NB4 (cell line): Measurements from ENCODE around the gene NCK2.
A peak's percentile ranks its signal among the peaks of the same experiment; 100 is the strongest.

Experiments
- DNase-seq: peaks from one replicate; pipeline ENCODE4 v3.0.0; 2010; ENCODE audit warnings: low read depth
- H3K4me3 ChIP-seq: one replicate; pipeline ENCODE4 v1.5.1; 2011; ENCODE audit warnings: mild to moderate bottlenecking, low read depth, low read length, moderate library complexity
- CTCF ChIP-seq: IDR thresholded peaks from one replicate; pipeline ENCODE4 v1.5.1; 2012; ENCODE audit warnings: low read depth, low read length
- MAX ChIP-seq: IDR thresholded peaks from 2 replicates; pipeline ENCODE4 v1.6.1; 2011; ENCODE audit warnings: low read depth, low read length
- MYC ChIP-seq: IDR thresholded peaks from 2 replicates; pipeline ENCODE4 v1.6.1; 2011; ENCODE audit warnings: low read depth, low read length
- POLR2A ChIP-seq: IDR thresholded peaks from 2 replicates; pipeline ENCODE4 v1.6.1; 2011; ENCODE audit warnings: mild to moderate bottlenecking; ENCODE audit not compliant: insufficient read length; ENCODE audit errors: extremely low read depth

NCK2 gene

DNA sequence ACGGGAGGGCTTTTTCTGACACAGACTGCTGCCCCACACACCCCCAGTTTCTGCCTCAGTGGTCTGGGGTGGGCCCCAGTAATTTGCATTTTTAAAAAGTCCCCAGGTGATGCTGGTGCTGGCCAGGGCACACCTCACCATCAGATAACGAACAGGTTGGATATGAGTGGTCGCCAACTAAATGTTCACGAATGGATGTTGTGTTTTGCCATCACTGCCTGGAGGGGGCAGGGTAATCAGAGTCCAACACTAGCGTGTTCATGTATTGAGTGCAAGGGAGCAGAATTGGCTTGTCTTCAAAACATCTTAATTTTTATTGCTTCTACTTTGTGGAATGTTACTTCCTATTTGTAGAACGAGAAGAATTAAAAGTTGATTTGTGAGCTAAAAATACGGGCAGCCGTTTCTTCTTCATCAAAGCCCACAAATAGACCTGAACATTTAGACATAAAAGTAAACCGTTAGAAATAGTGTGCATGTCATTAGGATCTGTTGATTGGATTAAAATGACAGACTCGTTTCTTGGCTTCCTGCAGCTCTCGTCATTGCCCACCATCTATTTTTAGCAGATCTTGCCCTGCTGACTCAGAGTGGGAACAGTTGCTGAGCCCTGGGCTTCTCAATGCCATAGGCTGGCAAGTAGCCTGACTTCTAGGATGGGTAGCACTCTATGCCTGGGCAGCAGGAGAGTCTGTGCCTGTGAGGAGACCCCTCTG, 45.2 kb downstream of the NCK2 start:
- peak; percentile 95 for DNase-seq
- H3K4me3 ChIP-seq, result peak overlapping the region; percentile 48

GRCh38 chr2:105790461-105791149, 45.9 kb downstream of the NCK2 start:
- no peak for TF ChIP-seq POLR2A
- TF ChIP-seq MYC, result no peak
- no peak for TF ChIP-seq CTCF
- no peak for TF ChIP-seq MAX
- H3K4me3 ChIP-seq, result peak overlapping the region; percentile 48
- peak; percentile 60 for DNase-seq

More for the DNA sequence above, 45.2 kb downstream of the NCK2 start:
- TF ChIP-seq MAX, result 0 out of 2 replicates have a peak, but pooled peaks have one; percentile 21
- no peak for TF ChIP-seq MYC
- peak; percentile 33 for TF ChIP-seq CTCF
- no peak for TF ChIP-seq POLR2A

DNA sequence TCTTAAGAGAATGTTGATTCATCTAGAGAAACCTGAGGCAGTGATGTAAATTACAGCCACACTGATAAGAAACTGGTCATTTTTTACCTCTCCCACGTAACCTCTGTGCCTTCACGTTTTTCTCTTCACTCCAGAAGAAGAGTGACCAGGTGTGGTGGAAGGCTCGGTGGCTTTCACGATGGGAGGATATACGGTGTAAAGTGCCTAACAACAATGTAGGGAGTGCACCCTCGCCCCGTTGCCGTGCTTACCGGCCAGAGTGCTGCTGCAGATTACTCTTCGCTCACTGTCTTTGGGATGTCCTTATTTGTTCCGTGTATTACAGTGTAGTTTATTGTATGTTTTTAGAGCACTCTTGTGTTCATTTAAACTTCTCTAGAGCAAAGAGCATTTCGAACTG, 46.5 kb downstream of the NCK2 start:
- DNase-seq, result no peak
- TF ChIP-seq CTCF (no peak), MYC (no peak), POLR2A (no peak), MAX (no peak)
- H3K4me3 ChIP-seq, result peak overlapping the region; percentile 48

DNA sequence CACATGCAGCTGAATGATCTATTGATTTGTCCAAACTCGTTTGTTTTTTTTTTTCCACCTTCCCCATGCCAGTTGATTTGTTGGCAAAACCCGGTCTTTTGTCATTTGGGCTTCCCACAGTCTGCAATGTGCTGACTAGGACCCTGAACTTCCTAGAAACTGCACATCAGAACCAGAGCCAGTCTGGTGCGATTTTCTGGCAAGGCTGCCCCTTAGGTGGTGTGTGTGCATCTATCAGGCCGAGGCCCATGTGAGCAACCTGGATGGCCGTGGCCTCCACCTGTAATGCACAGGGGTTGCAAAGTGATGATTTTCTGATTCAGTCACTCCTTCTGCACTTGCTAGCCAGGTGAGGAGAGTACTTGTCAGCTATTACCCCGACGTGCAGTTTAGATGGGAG, 47.8 kb downstream of the NCK2 start:
- TF ChIP-seq CTCF, result no peak
- TF ChIP-seq MAX, result no peak
- no peak for TF ChIP-seq POLR2A
- TF ChIP-seq MYC, result no peak
- no peak for DNase-seq
- H3K4me3 ChIP-seq, result no peak overlapping the region

DNA sequence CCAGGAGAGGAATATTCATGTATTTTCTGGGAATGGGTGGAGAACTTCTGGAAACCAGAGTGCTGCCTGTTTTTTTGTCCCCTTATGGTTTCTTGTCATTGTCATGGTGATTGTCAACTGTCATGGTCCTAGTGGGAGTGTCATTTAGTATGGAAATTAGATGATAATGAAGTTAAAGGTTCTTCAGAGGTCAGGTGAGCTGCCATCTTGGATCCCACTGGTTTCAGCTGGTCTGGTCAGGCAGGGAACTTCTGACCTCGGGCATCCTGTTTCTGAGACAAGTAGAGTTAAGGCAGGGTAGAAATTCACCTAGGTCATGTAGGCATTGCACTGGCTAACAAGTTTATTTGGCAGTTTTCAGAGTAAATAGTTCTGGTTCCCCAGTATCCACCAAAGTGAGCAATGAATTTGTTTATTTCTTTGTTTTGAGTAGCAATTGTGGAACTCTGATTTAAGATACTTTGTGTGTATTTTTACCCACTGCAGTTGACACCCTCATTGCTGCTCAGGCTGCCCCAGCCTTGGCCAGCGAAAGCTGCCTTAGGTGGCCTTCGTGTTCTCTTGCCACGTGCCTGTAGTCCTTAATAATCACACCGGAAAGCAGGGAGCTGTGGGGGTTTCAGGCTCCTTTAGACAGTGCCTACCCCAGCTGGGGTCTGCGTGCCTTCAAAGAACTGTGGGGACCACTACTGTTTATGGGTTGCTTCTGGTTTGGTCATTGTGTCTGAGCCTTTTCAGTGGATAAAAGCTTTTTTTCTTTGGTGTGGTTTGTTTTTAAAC, 48.7 kb downstream of the NCK2 start:
- DNase-seq, result no peak
- no peak for TF ChIP-seq POLR2A
- TF ChIP-seq MAX, result no peak
- no peak for TF ChIP-seq CTCF
- no peak for TF ChIP-seq MYC
- no peak overlapping the region for H3K4me3 ChIP-seq
